Tibial nerve (tissue), 4 donors: ENCODE results near the gene TTC23L.

Source experiments
- EP300 ChIP-seq, 2 donors: sonication (generic); formaldehyde crosslinking; IDR thresholded peaks; one replicate each; pipeline ENCODE4 v1.6.1; 2017; ENCODE audit warnings: antibody characterized with exemption in 2 of 2, mild to moderate bottlenecking in 1 of 2
- POLR2A ChIP-seq, 2 donors: fragments of 450-650 bp; IDR thresholded peaks; one replicate each; pipeline ENCODE4 v1.6.1; 2017; ENCODE audit warnings: antibody characterized with exemption in 2 of 2, mild to moderate bottlenecking in 2 of 2, moderate library complexity in 2 of 2
- TF ChIP-seq, protein P1 (sequence below), 5 experiments: fragments of 200-600 bp in 3 of 5; fragments of 450-650 bp in 2 of 5; sonication (generic) in 3 of 5; IDR thresholded peaks; one replicate each; pipeline ENCODE4 v1.5.1; 2016 to 2019; ENCODE audit warnings: antibody characterized with exemption in 5 of 5, mild to moderate bottlenecking in 3 of 5, moderate library complexity in 2 of 5

GRCh38 chr5:34919077-34919476 lies 80.1 kb downstream of the TTC23L start:
- TF ChIP-seq, protein P1, sequence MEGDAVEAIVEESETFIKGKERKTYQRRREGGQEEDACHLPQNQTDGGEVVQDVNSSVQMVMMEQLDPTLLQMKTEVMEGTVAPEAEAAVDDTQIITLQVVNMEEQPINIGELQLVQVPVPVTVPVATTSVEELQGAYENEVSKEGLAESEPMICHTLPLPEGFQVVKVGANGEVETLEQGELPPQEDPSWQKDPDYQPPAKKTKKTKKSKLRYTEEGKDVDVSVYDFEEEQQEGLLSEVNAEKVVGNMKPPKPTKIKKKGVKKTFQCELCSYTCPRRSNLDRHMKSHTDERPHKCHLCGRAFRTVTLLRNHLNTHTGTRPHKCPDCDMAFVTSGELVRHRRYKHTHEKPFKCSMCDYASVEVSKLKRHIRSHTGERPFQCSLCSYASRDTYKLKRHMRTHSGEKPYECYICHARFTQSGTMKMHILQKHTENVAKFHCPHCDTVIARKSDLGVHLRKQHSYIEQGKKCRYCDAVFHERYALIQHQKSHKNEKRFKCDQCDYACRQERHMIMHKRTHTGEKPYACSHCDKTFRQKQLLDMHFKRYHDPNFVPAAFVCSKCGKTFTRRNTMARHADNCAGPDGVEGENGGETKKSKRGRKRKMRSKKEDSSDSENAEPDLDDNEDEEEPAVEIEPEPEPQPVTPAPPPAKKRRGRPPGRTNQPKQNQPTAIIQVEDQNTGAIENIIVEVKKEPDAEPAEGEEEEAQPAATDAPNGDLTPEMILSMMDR (IDR thresholded peaks at IDR 0.05): no peak
- TF ChIP-seq POLR2A (IDR thresholded peaks at IDR 0.05): no peak
- no peak for TF ChIP-seq EP300 (IDR thresholded peaks at IDR 0.05)
